ENCODE measurements around the gene TMED3. TPM values are rescaled to one million over a fixed set of nuclear protein-coding genes. Genes with fewer than 3 reads are reported as not detected.

The TMED3 gene
- 70.8 TPM for polyA plus RNA-seq

DNA sequence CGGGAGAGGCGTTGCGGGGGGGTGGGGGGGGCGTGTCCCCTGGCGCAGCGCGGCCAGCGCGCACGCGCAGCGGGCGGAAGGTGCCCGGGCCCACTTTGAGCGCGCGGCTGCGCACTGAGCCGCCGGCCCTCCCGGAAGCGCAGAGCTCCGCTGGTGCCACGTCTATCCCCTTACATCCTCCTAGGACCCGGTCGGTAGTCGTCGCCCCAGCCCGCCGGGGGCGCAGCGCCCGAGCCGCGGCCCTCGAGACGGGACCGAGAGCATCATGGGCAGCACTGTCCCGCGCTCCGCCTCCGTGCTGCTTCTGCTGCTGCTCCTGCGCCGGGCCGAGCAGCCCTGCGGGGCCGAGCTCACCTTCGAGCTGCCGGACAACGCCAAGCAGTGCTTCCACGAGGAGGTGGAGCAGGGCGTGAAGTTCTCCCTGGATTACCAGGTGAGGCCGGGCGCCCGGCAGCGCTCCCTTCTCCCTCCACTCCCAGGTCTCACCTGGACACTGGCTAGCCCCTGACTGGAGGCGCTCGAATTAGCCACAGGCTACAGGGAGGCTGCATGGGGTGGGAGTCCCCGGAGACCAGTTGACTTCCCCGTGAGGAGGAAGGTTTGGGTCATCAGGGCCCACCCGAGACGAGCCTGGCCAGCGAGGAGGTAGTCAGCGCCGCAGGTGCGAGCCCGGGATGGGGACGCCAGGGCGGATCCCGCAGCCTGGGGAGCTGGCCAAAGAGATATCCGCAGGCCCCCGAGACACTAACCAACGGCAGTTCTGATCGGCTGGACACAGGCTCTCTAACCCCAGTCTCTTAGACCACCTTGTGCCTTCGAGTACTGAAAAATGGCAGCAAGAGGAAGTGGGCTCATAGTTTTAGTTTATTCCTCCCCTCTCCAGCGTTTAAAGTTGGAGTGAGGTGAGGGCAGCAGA lies at the start of gene TMED3:
Gene TMED3 (plus strand): TSS at position 128 of the 916 bp plus-strand sequence. CDS start 138 bp downstream, at position 266.
- Mint-ChIP-seq H3K9me3 (no peaks in the 10 kb centered on the region), H3K27ac (peak within 1 kb of the TSS; percentile 59 to 83 (median 76))

GRCh38 chr15:79261836-79262235 lies 49.1 kb upstream of the TMED3 start:
- no peak overlapping the region for H3K4me3 Mint-ChIP-seq
- no peaks in the 10 kb centered on the region for H3K4me1 Mint-ChIP-seq
- H3K27ac Mint-ChIP-seq, result no peak overlapping the region
- peaks cover 1% of the 10 kb centered on the region for H3K36me3 Mint-ChIP-seq
- H3K9me3 Mint-ChIP-seq, result peaks cover 0 to 5% (median 0%) of the 10 kb centered on the region in 3 donors
- peaks cover 8% of the 10 kb centered on the region for H3K27me3 Mint-ChIP-seq

More for the DNA sequence above, at the start of gene TMED3:
- peaks cover 21 to 28% (median 25%) of the 10 kb centered on the region in 3 donors for H3K4me1 Mint-ChIP-seq
- H3K4me3 Mint-ChIP-seq, result peak within 1 kb of the TSS; percentile 86 to 94 (median 91)
- peaks cover 14% of the 10 kb centered on the region for H3K36me3 Mint-ChIP-seq
- H3K27me3 Mint-ChIP-seq, result peaks cover under 1% of the 10 kb centered on the region

DNA sequence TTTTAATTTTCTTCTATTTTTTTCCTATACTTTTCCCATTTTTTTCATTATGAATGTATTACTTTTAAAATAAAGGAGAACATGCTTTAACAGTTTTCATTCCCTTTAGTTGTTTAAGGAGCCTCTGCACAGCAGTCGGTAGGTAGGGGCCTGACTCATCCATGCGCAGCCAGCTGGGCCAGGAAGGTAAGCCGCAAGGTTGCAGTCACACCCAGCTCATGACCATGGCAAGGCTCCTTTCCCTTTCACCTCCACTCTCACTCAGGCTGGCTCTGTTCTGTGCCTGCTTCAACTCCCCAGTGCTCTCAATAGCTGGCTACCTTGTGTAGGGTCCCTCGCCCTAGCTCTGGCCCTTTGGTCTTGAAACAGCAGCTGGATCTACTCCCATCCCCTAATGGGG lies 45.7 kb upstream of the TMED3 start:
- H3K36me3 Mint-ChIP-seq, result peaks cover 1% of the 10 kb centered on the region
- peaks cover 0 to 3% (median 0%) of the 10 kb centered on the region in 3 donors for H3K9me3 Mint-ChIP-seq
- no peak overlapping the region for H3K4me3 Mint-ChIP-seq
- no peak overlapping the region for H3K27ac Mint-ChIP-seq
- no peaks in the 10 kb centered on the region for H3K4me1 Mint-ChIP-seq
- peaks cover 13% of the 10 kb centered on the region for H3K27me3 Mint-ChIP-seq

DNA sequence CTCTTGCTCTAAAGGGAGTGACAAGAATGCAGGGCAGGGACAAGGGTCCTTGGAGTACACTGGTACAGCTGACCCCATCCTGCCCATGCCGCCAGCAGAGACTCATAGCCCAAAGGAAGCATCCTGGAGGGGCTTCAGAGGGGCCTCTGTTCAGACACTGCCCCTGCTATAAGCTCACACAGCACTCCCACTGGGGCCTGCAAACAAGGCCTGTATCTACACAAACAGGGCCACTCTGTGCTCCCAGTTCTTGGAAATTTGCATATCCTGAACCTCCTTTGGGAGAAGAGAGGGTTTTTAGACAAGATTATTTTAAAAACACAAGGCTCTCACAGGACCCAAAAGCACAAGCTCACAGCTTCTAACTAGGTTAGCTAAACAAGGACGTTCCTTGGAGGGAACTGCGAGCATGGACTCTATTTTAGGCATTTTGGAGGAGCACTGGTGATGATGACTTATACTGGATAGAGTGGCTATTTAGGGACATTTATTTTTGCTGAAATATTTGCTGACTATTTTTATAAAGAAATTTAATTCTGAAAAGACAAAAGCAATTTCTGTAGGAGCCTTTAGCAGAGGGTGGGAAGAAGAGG lies 44.8 kb upstream of the TMED3 start:
- Mint-ChIP-seq H3K27ac (no peak overlapping the region), H3K4me3 (no peak overlapping the region), H3K27me3 (peaks cover 12% of the 10 kb centered on the region), H3K9me3 (peaks cover 0 to 3% (median 0%) of the 10 kb centered on the region in 3 donors), H3K36me3 (peaks cover 1% of the 10 kb centered on the region), H3K4me1 (no peaks in the 10 kb centered on the region)

DNA sequence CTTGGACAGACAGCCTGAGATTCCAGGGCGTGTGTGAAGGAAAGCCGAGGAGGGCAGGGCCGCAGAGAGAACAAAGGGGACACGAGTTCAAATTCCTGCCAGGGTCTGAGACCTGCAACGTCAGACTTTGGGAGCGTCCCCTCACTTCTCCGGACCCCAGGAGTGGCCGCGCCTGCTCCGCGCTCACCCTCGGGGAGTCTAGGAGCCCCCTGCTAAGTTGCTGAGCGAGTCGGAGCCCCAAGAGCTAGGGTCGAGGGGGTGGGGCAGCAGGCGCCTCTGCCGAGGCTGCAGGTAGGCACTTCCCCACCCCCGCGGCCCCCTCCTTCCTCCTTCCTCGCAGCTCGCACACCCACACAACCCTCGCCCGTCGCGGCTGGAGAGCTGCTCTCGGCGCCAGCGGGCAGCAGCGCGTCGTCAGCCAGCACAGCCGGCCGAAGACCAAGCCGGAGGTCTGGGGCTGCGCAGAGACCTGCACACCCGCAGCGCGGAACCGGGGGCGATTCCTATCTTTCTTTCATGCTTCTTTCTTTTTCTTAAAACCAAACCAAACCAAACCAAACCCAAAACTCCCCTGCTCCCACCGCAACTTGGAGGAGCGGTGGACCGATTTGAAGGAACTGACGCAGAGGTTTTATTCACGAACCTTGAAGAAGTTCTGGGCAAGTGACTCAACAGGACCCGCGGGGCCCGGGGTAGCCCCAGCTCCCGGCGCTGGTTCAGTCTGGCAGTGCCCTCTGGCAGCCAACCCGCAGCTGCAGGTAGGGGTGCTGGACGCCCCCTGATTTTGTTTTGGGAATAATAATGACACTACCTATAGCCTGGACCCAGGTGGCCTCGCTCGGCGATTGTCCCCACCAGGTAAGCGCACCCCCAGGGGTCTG lies 28.3 kb upstream of the TMED3 start, which contains the start of gene ANKRD34C:
Gene ANKRD34C (plus strand): TSS at position 352 of the 881 bp plus-strand sequence. CDS start 10,563 bp downstream, outside the sequence.
- Mint-ChIP-seq H3K27ac (no peak within 1 kb of the TSS), H3K36me3 (no peaks in the 10 kb centered on the region), H3K4me1 (peaks cover 0 to 3% (median 2%) of the 10 kb centered on the region in 3 donors), H3K27me3 (peaks cover 57% of the 10 kb centered on the region), H3K9me3 (peaks cover 5 to 14% (median 11%) of the 10 kb centered on the region in 3 donors), H3K4me3 (peak within 1 kb of the TSS in 1 of 4 donors; percentile 22)

DNA sequence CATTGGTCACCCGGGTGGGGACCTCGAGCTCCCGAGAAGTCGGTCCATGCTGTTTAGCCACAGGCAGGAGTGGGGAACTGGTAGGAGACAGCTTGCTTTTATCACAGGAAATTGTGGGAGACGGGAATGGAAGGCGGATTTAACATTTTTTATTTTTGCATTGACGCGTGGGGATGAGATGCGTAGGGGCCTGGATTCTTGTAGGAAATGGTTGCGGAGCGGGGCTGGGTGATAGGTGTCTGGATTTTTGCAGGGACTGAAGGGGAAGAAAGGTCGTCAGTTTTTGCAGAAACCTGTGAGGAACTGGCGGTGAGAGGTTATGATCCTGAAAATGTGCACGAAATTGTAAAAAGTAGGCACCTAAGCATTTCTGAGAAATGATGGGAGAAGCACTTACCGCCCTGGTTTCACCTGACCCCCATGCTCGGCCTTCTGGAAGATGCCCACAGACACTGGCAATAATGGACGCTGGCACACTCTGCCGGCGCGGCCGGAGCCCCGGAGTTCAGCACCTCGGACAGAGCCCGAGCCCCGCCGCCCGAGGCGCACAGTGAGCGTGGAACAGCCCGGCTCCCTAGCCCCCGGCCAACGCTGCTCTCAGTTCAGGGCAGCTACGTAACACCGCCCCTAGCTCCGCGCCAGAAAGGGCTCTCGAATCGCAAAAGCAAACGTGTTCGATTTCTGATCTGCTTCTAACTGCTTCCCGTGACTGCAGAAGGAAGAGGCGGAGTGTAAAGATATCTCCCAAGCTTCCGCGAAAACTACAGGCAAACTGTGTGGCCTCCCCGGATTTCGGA lies 27.5 kb upstream of the TMED3 start:
- H3K27ac Mint-ChIP-seq, result peak overlapping the region in 1 of 3 donors; percentile 59
- H3K4me1 Mint-ChIP-seq, result peaks cover 0 to 3% (median 2%) of the 10 kb centered on the region in 3 donors
- peaks cover 6 to 14% (median 11%) of the 10 kb centered on the region in 3 donors for H3K9me3 Mint-ChIP-seq

GRCh38 chr15:79290642-79291275 lies 20.2 kb upstream of the TMED3 start:
- Mint-ChIP-seq H3K9me3 (peaks cover 0 to 1% (median 1%) of the 10 kb centered on the region in 3 donors), H3K27ac (no peak overlapping the region), H3K4me1 (peaks cover 0 to 4% (median 4%) of the 10 kb centered on the region in 3 donors), H3K4me3 (no peak overlapping the region), H3K36me3 (no peaks in the 10 kb centered on the region), H3K27me3 (peaks cover 31% of the 10 kb centered on the region)

More for the DNA sequence above, 27.5 kb upstream of the TMED3 start:
- Mint-ChIP-seq H3K36me3 (no peaks in the 10 kb centered on the region), H3K27me3 (peaks cover 56% of the 10 kb centered on the region), H3K4me3 (no peak overlapping the region)

- H3K9me3 Mint-ChIP-seq, result peaks cover 0 to 1% (median 1%) of the 10 kb centered on the region in 3 donors
- peaks cover 0 to 6% (median 4%) of the 10 kb centered on the region in 3 donors for H3K4me1 Mint-ChIP-seq
- H3K27ac Mint-ChIP-seq, result no peak overlapping the region
- H3K4me3 Mint-ChIP-seq, result no peak overlapping the region
- no peaks in the 10 kb centered on the region for H3K36me3 Mint-ChIP-seq
- peaks cover 26% of the 10 kb centered on the region for H3K27me3 Mint-ChIP-seq
Measured at GRCh38 chr15:79292011-79292410, 18.9 kb upstream of the TMED3 start.

DNA sequence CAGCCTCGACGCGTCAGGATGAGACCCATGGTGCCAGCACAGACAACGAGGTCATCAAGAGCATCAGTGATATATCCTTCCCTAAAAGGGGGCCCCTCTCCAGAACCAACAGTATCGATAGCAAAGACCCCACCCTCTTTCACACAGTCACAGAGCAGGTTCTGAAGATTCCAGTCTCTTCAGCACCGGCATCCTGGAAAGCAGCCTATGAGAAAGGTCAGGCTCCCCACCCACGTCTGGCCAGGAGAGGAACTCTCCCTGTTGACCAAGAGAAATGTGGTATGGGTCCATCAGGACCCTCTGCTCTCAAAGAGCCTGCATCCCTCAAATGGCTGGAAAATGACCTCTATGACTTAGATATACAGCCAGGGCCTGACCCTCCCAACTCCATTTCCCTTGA lies 16.8 kb upstream of the TMED3 start:
- Mint-ChIP-seq H3K4me1 (peaks cover 0 to 6% (median 4%) of the 10 kb centered on the region in 3 donors), H3K4me3 (no peak overlapping the region), H3K27me3 (peaks cover 19% of the 10 kb centered on the region), H3K36me3 (no peaks in the 10 kb centered on the region), H3K27ac (no peak overlapping the region), H3K9me3 (peaks cover 0 to 1% (median 0%) of the 10 kb centered on the region in 3 donors)

DNA sequence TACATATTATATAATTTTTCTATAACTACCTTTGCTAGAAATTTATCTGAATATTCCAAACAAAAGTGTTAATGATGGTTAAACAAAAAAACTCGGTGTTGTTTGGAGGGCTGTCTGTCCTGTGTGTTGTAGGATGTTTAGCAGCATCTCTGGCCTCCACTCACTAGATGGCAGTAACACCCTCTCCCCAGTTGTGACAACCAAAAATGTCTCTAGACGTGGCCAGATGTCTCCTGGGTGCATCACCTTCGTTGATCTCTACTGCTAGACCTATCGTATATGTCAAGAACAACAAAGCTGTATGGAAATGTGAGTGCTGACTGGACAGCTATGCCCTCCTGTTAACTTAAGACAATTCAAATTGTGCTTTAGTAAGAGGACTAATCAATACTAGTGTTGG lies 14.3 kb upstream of the TMED3 start:
- Mint-ChIP-seq H3K36me3 (no peaks in the 10 kb centered on the region), H3K27me3 (peaks cover 16% of the 10 kb centered on the region), H3K4me1 (peaks cover 0 to 2% (median 0%) of the 10 kb centered on the region in 3 donors), H3K27ac (no peak overlapping the region), H3K9me3 (no peaks in the 10 kb centered on the region), H3K4me3 (no peak overlapping the region)

DNA sequence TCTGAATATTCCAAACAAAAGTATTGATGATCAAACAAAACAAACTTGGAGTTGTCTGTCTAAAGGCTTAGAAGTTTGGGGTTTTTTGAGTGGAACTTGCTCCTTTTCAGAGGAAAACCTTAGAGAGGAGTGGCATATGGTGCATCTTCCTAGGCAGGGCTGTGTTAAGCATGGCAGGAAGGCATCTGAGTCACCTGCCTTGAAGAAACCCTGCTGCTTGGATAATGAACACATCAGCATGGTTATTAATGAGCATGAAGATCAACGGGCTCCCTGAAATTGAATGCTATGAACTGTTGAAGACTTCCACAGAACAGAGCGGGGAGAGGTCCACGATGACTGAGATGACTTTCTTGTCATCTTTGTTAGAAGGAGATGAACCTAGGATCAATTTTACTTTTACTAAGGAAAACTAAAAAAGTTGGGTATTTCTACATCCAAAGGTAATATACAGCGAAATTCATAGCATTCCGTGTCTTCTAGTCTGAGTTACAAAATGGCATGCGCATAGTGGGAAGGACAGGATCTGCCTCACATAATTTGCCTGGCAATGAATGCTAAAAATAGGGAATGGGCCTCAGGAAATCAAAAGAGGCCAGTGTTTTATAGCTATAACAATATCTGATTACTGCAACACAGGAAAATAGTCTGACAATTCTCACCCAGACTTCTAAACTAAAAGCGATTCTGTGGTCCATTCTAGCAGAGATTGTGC lies 11.6 kb upstream of the TMED3 start:
- Mint-ChIP-seq H3K36me3 (no peaks in the 10 kb centered on the region), H3K27ac (no peak overlapping the region), H3K4me1 (peaks cover 0 to 2% (median 0%) of the 10 kb centered on the region in 3 donors), H3K4me3 (no peak overlapping the region), H3K9me3 (peaks cover 0 to 2% (median 0%) of the 10 kb centered on the region in 3 donors), H3K27me3 (peaks cover 16% of the 10 kb centered on the region)

GRCh38 chr15:79299841-79300235 lies 11.1 kb upstream of the TMED3 start:
- H3K4me1 Mint-ChIP-seq, result peaks cover 0 to 2% (median 0%) of the 10 kb centered on the region in 3 donors
- no peak overlapping the region for H3K27ac Mint-ChIP-seq
- H3K4me3 Mint-ChIP-seq, result no peak overlapping the region
- peaks cover 0 to 2% (median 0%) of the 10 kb centered on the region in 3 donors for H3K9me3 Mint-ChIP-seq
- peaks cover 16% of the 10 kb centered on the region for H3K27me3 Mint-ChIP-seq
- no peaks in the 10 kb centered on the region for H3K36me3 Mint-ChIP-seq

GRCh38 chr15:79307251-79307650 lies 3.7 kb upstream of the TMED3 start:
- Mint-ChIP-seq H3K27me3 (peaks cover 5% of the 10 kb centered on the region), H3K27ac (no peak overlapping the region), H3K4me3 (no peak overlapping the region), H3K9me3 (peaks cover 0 to under 1% (median 0%) of the 10 kb centered on the region in 3 donors), H3K4me1 (peaks cover 7 to 11% (median 7%) of the 10 kb centered on the region in 3 donors), H3K36me3 (no peaks in the 10 kb centered on the region)

Data from IgD-negative memory B cell (primary cell).